ENCODE data around the gene CHCHD5. TPM values are rescaled to one million over a fixed set of nuclear protein-coding genes. Genes with fewer than 3 reads are reported as not detected.

CHCHD5 gene
- total and polyA plus RNA-seq, 2 of the 4 experiments (the other 2 are of a cell fraction), result 4.8 to 40.1 TPM

DNA sequence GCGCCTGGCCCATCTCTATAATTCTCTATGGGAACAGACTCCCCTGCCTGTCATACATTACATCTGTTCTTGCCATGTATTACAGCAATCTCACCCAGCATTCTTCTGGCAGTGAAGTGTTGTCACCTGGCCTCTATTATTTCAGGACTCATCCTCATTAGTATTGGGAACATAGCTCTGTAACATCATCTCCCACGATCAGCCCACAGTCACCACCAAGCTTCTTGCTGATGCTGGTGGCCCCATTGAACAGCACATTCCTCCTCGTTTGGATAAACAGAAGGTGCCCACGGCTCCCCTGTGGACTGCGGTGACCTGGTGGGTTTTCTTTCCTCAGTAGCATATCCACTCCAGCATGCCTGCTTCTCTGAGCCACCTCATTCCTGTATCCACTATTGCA, 21.5 kb downstream of the CHCHD5 start:
- Histone ChIP-seq H3K9me3 (ENCODE audit: control insufficient read depth, insufficient read depth, low read length) (no peaks in the 10 kb centered on the region), H3K4me3 (ENCODE audit: insufficient read depth, low read depth, low read length) (no peak overlapping the region), H3K18ac (ENCODE audit: low read depth, low read length) (peak overlapping the region; percentile 25; the same call in 1 of the 2 replicates), H4K20me1 (ENCODE audit: insufficient read depth, low read length) (no peaks in the 10 kb centered on the region), H3K9ac (ENCODE audit: low read depth, low read length) (no peak overlapping the region), H3K79me1 (ENCODE audit: low read depth in 1 of 2, low read length in 2 of 2) (no peaks in the 10 kb centered on the region), H3K36me3 (ENCODE audit: control insufficient read depth, insufficient read depth, low read length) (no peaks in the 10 kb centered on the region), H3K27ac (ENCODE audit: insufficient read depth, low read length) (no peak overlapping the region), H3K4me1 (ENCODE audit: control insufficient read depth, insufficient read depth, low read length) (peaks cover 9% of the 10 kb centered on the region), H3K4me2 (ENCODE audit: low read depth, low read length) (no peak overlapping the region), H2BK5ac (ENCODE audit: low read depth, low read length, poor library complexity, severe bottlenecking) (no peak overlapping the region), H2AK5ac (ENCODE audit: low read depth, low read length) (peak overlapping the region; percentile 59; the same call in 1 of the 2 replicates), H2BK120ac (ENCODE audit: low read depth, low read length) (no peak overlapping the region; the same call in 1 of the 2 replicates), H3K56ac (ENCODE audit: extremely low read depth, insufficient read depth, low read length) (no peak overlapping the region), H3K9me1 (ENCODE audit: insufficient read depth, low read length) (peaks cover 7% of the 10 kb centered on the region), H3K14ac (replicated peaks; ENCODE audit: low read depth, low read length) (peak overlapping the region; percentile 24; the same call in 1 of the 2 replicates), H3K23ac (ENCODE audit: low read depth, low read length) (peak overlapping the region; percentile 49; the same call in 1 of the 2 replicates), H2BK15ac (ENCODE audit: low read depth, low read length) (0 out of 3 replicates have a peak overlapping the region, but pooled peaks have one; percentile 56), H4K5ac (ENCODE audit: low read depth, low read length) (no peak overlapping the region), H2BK20ac (ENCODE audit: low read depth, low read length) (peak overlapping the region; percentile 46; the same call in 1 of the 2 replicates), H3K4ac (ENCODE audit: low read depth, low read length) (peak overlapping the region; percentile 48; the same call in 1 of the 2 replicates), H3K27me3 (ENCODE audit: control insufficient read depth, insufficient read depth, low read length) (no peaks in the 10 kb centered on the region), H2AFZ (replicated peaks; ENCODE audit: low read length, poor library complexity) (peak overlapping the region; percentile 61), H4K91ac (ENCODE audit: insufficient read depth, low read depth, low read length) (peak overlapping the region; percentile 18; the same call in 1 of the 2 replicates), H4K8ac (ENCODE audit: low read depth in 2 of 2, low read length in 2 of 2) (no peak overlapping the region), H2AK9ac (replicated peaks; ENCODE audit: low read depth, low read length, poor library complexity) (peak overlapping the region; percentile 45)
- ChIA-PET CTCF (interaction anchor here (0.5 to 1.2 kb wide), 2 partner anchors 336 to 353 kb away, joined by 3 to 5 read pairs; no protein-coding TSS in a partner anchor), POLR2A (ENCODE audit: unreplicated experiment) (no interaction called here)
- TF ChIP-seq, protein P1, sequence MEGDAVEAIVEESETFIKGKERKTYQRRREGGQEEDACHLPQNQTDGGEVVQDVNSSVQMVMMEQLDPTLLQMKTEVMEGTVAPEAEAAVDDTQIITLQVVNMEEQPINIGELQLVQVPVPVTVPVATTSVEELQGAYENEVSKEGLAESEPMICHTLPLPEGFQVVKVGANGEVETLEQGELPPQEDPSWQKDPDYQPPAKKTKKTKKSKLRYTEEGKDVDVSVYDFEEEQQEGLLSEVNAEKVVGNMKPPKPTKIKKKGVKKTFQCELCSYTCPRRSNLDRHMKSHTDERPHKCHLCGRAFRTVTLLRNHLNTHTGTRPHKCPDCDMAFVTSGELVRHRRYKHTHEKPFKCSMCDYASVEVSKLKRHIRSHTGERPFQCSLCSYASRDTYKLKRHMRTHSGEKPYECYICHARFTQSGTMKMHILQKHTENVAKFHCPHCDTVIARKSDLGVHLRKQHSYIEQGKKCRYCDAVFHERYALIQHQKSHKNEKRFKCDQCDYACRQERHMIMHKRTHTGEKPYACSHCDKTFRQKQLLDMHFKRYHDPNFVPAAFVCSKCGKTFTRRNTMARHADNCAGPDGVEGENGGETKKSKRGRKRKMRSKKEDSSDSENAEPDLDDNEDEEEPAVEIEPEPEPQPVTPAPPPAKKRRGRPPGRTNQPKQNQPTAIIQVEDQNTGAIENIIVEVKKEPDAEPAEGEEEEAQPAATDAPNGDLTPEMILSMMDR (conservative IDR thresholded peaks at IDR 0.05; ENCODE audit: low read depth, low read length), result no peak
- no peak for TF ChIP-seq MXI1 (IDR thresholded peaks at IDR 0.05; ENCODE audit: borderline replicate concordance, low read depth, low read length)
- no peak for TF ChIP-seq FOS (IDR thresholded peaks at IDR 0.05; ENCODE audit: low read depth, low read length)
- no peak for TF ChIP-seq RFX5 (IDR thresholded peaks at IDR 0.05; ENCODE audit: low read depth, low read length)
- TF ChIP-seq MAFK (IDR thresholded peaks at IDR 0.05; ENCODE audit: low read depth, low read length), result no peak
- no peak for TF ChIP-seq POLR2A (IDR thresholded peaks at IDR 0.05; ENCODE audit: low read depth, low read length)
- no peak for TF ChIP-seq CHD1 (IDR thresholded peaks at IDR 0.05; ENCODE audit: low read depth, low read length)
- no peak for TF ChIP-seq BHLHE40 (IDR thresholded peaks at IDR 0.05; ENCODE audit: low read depth, low read length)
- TF ChIP-seq CEBPB (IDR thresholded peaks at IDR 0.05; ENCODE audit: low read depth, low read length), result no peak
- TF ChIP-seq RCOR1 (IDR thresholded peaks at IDR 0.05; ENCODE audit: insufficient replicate concordance, low read length), result no peak
- TF ChIP-seq, protein P2, sequence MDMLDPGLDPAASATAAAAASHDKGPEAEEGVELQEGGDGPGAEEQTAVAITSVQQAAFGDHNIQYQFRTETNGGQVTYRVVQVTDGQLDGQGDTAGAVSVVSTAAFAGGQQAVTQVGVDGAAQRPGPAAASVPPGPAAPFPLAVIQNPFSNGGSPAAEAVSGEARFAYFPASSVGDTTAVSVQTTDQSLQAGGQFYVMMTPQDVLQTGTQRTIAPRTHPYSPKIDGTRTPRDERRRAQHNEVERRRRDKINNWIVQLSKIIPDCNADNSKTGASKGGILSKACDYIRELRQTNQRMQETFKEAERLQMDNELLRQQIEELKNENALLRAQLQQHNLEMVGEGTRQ (IDR thresholded peaks at IDR 0.05; ENCODE audit: low read depth, low read length), result no peak
- TF ChIP-seq NFE2L2 (IDR thresholded peaks at IDR 0.05; ENCODE audit: low read depth, low read length), result no peak
- no peak for TF ChIP-seq MAZ (IDR thresholded peaks at IDR 0.05; ENCODE audit: borderline replicate concordance, low read depth, low read length)
- no peak for DNase-seq
- in situ Hi-C loops (cut with MboI; ENCODE audit: low sequenced_read_pairs) (no loop called here), intact Hi-C loops (cut with micrococcal nuclease) (no loop called here), dilution Hi-C loops (cut with HindIII; ENCODE audit: low sequenced_read_pairs, unreplicated experiment) (no loop called here)
- BruUV-seq (replicated peaks), result no TSS peak
- 0 out of 2 replicates have a peak, but pooled peaks have one; percentile 15 for ATAC-seq (ENCODE audit: low read depth)
- WGBS, 2 experiments (ENCODE audit: extremely low coverage in 2 of 2, insufficient read length in 1 of 2), result 90% methylated on average over 2 of the region's 5 CpGs; no CpG with 5 or more reads in 1 of the 2 experiments

Data from IMR-90 (cell line).